Activated CD8-positive, alpha-beta T cell treated with anti-CD3 and anti-CD28 coated beads for 36 hours (primary cell): ENCODE results near the gene METTL25B. TPM values are rescaled to one million over a fixed set of nuclear protein-coding genes. Genes with fewer than 3 reads are reported as not detected.

ENCODE experiments used
- ATAC-seq: fragments of 200-7000 bp; cut with Tn5 transposase; one replicate; pipeline ENCODE4 v1.10.0; 2021; ENCODE audit warnings: mild to moderate bottlenecking, moderate library complexity
- CTCF ChIA-PET: fragments of 350-600 bp; sonication (Branson Sonifier 250); formaldehyde crosslinking; loops from one replicate; lab custom pipeline; 2021; ENCODE audit warnings: antibody characterized with exemption; lab: Charles Lee
- POLR2A ChIA-PET: fragments of 350-600 bp; sonication (Branson Sonifier 250); formaldehyde crosslinking; loops from one replicate; lab custom pipeline; 2021; ENCODE audit warnings: antibody characterized with exemption; lab: Charles Lee
- DNase-seq: peaks from one replicate; pipeline ENCODE4 v3.0.0-alpha.2; 2020
- H3K27ac Mint-ChIP-seq: one replicate; pipeline ENCODE4 v1.8.0; 2021; ENCODE audit warnings: mild to moderate bottlenecking, mixed read lengths
- H3K27me3 Mint-ChIP-seq: one replicate; pipeline ENCODE4 v1.8.0; 2021; ENCODE audit warnings: mixed read lengths
- H3K36me3 Mint-ChIP-seq: one replicate; pipeline ENCODE4 v1.8.0; 2021; ENCODE audit warnings: low read depth, mixed read lengths
- H3K4me1 Mint-ChIP-seq: one replicate; pipeline ENCODE4 v1.8.0; 2021; ENCODE audit warnings: low read depth, mixed read lengths
- H3K4me3 Mint-ChIP-seq: one replicate; pipeline ENCODE4 v1.8.0; 2021; ENCODE audit warnings: mild to moderate bottlenecking, moderate library complexity, mixed read lengths
- H3K9me3 Mint-ChIP-seq: one replicate; pipeline ENCODE4 v1.8.0; 2021; ENCODE audit warnings: mixed read lengths
- CTCF ChIP-seq: fragments of 200-600 bp; IDR thresholded peaks from one replicate; pipeline ENCODE4 v1.8.0; 2022; ENCODE audit warnings: antibody characterized with exemption, mild to moderate bottlenecking
- intact Hi-C: fragments of 100-400 bp; cut with micrococcal nuclease; formaldehyde crosslinking; loops from one replicate; pipeline ENCODE4 v1.10.0; 2022
- total RNA-seq, 2 experiments: library from RNA; stranded (reverse); gene quantifications; one replicate each; pipeline ENCODE4 v1.2.3, GENCODE V29; 2021

Gene METTL25B
- total RNA-seq, 2 experiments from 2014 or later, result 32.3 to 32.5 TPM

- H3K4me3 Mint-ChIP-seq, result no peak within 1 kb of the TSS
- DNase-seq (peak; percentile 99), ATAC-seq (peak; percentile 94)
- no peak within 1 kb of the TSS for H3K27ac Mint-ChIP-seq
- H3K4me1 Mint-ChIP-seq, result peaks cover 34% of the 10 kb centered on the region
- peaks cover 32% of the 10 kb centered on the region for H3K36me3 Mint-ChIP-seq
- intact Hi-C loops, result loop anchor here (1.0 to 5.0 kb wide), 3 partner anchors 14 to 40 kb away; partner anchors contain the start of genes ISG20L2, METTL25B and MRPL24
- ChIA-PET CTCF (interaction anchor here (0.7 to 7.5 kb wide), 11 partner anchors 10 to 92 kb away, joined by 3 to 92 read pairs (median 4); partner anchors contain the start of genes CRABP2, ISG20L2, METTL25B and MRPL24), POLR2A (interaction anchor here (0.7 to 5.0 kb wide), 12 partner anchors 9 to 1698 kb away, joined by 3 to 41 read pairs (median 3); partner anchors contain the start of genes HDGF, ISG20L2, MEF2D and METTL25B)
- no peaks in the 10 kb centered on the region for H3K27me3 Mint-ChIP-seq
- H3K9me3 Mint-ChIP-seq, result no peaks in the 10 kb centered on the region
- TF ChIP-seq CTCF, result no peak
These were observed 39.0 kb downstream of the METTL25B start, which contains the start of gene PRCC for GRCh38 chr1:156767101-156767878. Gene PRCC, plus strand, starts transcription at chr1:156767535. Its CDS starts 237 bp downstream, at chr1:156767772.

GRCh38 chr1:156767879-156768604 is 39.8 kb downstream of the METTL25B start:
- DNase-seq (peak; percentile 44), ATAC-seq (no peak)
- Mint-ChIP-seq H3K9me3 (no peaks in the 10 kb centered on the region), H3K27me3 (no peaks in the 10 kb centered on the region), H3K4me1 (peaks cover 38% of the 10 kb centered on the region), H3K4me3 (no peak overlapping the region), H3K36me3 (peaks cover 37% of the 10 kb centered on the region), H3K27ac (no peak overlapping the region)
- ChIA-PET CTCF (interaction anchor here (0.9 to 7.5 kb wide), 15 partner anchors 9 to 160 kb away, joined by 3 to 92 read pairs (median 4); partner anchors contain the start of genes CRABP2, ISG20L2, METTL25B and MRPL24), POLR2A (interaction anchor here (1.0 to 5.0 kb wide), 12 partner anchors 8 to 267 kb away, joined by 3 to 41 read pairs (median 4); partner anchors contain the start of genes HDGF, ISG20L2, MEF2D and METTL25B)
- no peak for TF ChIP-seq CTCF
- intact Hi-C loops, result loop anchor here (1.0 to 5.0 kb wide), 3 partner anchors 15 to 41 kb away; partner anchors contain the start of genes ISG20L2, METTL25B and MRPL24

GRCh38 chr1:156768610-156769295 is 40.5 kb downstream of the METTL25B start:
- H3K27me3 Mint-ChIP-seq, result no peaks in the 10 kb centered on the region
- no peak for TF ChIP-seq CTCF
- ChIA-PET POLR2A (interaction anchor here (0.6 to 5.0 kb wide), 10 partner anchors 8 to 91 kb away, joined by 3 to 41 read pairs (median 5); partner anchors contain the start of genes HDGF, ISG20L2, METTL25B and MRPL24), CTCF (interaction anchor here (0.9 to 7.5 kb wide), 8 partner anchors 8 to 159 kb away, joined by 3 to 92 read pairs (median 4); partner anchors contain the start of genes ISG20L2, METTL25B and NTRK1)
- no peaks in the 10 kb centered on the region for H3K9me3 Mint-ChIP-seq
- ATAC-seq (no peak), DNase-seq (no peak)
- intact Hi-C loops, result loop anchor here (5.0 kb wide), 1 partner anchor 41 kb away; the partner anchor contains the start of genes ISG20L2 and METTL25B
- H3K4me3 Mint-ChIP-seq, result no peak overlapping the region
- H3K4me1 Mint-ChIP-seq, result peaks cover 45% of the 10 kb centered on the region
- peaks cover 43% of the 10 kb centered on the region for H3K36me3 Mint-ChIP-seq
- H3K27ac Mint-ChIP-seq, result no peak overlapping the region

GRCh38 chr1:156772222-156772621 is 44.0 kb downstream of the METTL25B start:
- intact Hi-C loops, result no loop called here
- TF ChIP-seq CTCF, result peak; percentile 31
- Mint-ChIP-seq H3K27me3 (no peaks in the 10 kb centered on the region), H3K36me3 (peaks cover 47% of the 10 kb centered on the region), H3K4me3 (no peak overlapping the region), H3K4me1 (peaks cover 58% of the 10 kb centered on the region), H3K9me3 (no peaks in the 10 kb centered on the region), H3K27ac (no peak overlapping the region)
- ChIA-PET CTCF (interaction anchor here (0.6 to 4.0 kb wide), 12 partner anchors 16 to 117 kb away, joined by 3 to 63 read pairs (median 4); partner anchors contain the start of genes ISG20L2 and METTL25B), POLR2A (interaction anchor here (1.2 to 1.8 kb wide), 4 partner anchors 9 to 43 kb away, joined by 3 to 9 read pairs (median 4); no protein-coding TSS in a partner anchor)
- DNase-seq (no peak), ATAC-seq (no peak)
